SK-N-SH treated with all-trans-retinoic acid at 6 μM for 48 hours (cell line): ENCODE measurements around the gene USP54.

Source experiments
- ATAC-seq: fragments of 200-7000 bp; cut with Tn5 transposase; 3 replicates; pipeline ENCODE4 v1.9.1; 2020; ENCODE audit warnings: mild to moderate bottlenecking, moderate library complexity
- ARNTL ChIP-seq: fragments of 450-650 bp; formaldehyde crosslinking; IDR thresholded peaks from 2 replicates; pipeline ENCODE4 v1.5.0; 2020; ENCODE audit warnings: low read depth, mild to moderate bottlenecking, moderate library complexity, borderline replicate concordance
- BACH2 ChIP-seq: fragments of 250-450 bp; sonication (Bioruptor Pico); IDR thresholded peaks from 2 replicates; pipeline ENCODE4 v1.9.0; 2021; ENCODE audit warnings: mild to moderate bottlenecking, borderline replicate concordance
- ESRRG ChIP-seq: fragments of 250-450 bp; sonication (Bioruptor Pico); IDR thresholded peaks from 2 replicates; pipeline ENCODE4 v1.6.1; 2021; ENCODE audit warnings: mild to moderate bottlenecking
- GLIS3 ChIP-seq: fragments of 250-450 bp; sonication (Bioruptor Pico); IDR thresholded peaks from 2 replicates; pipeline ENCODE4 v1.5.0; 2020; ENCODE audit warnings: mild to moderate bottlenecking, moderate library complexity
- ISL1 ChIP-seq: fragments of 250-450 bp; sonication (Bioruptor Pico); IDR thresholded peaks from 2 replicates; pipeline ENCODE4 v2.1.2; 2022; ENCODE audit warnings: mild to moderate bottlenecking, moderate library complexity
- OSR1 ChIP-seq: fragments of 250-450 bp; sonication (Bioruptor Pico); IDR thresholded peaks from 2 replicates; pipeline ENCODE4 v1.8.0; 2022; ENCODE audit warnings: moderate library complexity, mild to moderate bottlenecking, inconsistent platforms
- POU6F1 ChIP-seq: fragments of 250-450 bp; sonication (Bioruptor Pico); IDR thresholded peaks from 2 replicates; pipeline ENCODE4 v1.8.0; 2021; ENCODE audit warnings: low read depth, mild to moderate bottlenecking, moderate library complexity, borderline replicate concordance
- PPARA ChIP-seq: fragments of 250-450 bp; sonication (Bioruptor Pico); IDR thresholded peaks from 2 replicates; pipeline ENCODE4 v1.5.0; 2020; ENCODE audit warnings: mild to moderate bottlenecking, borderline replicate concordance
- RARB ChIP-seq: fragments of 250-450 bp; sonication (Bioruptor Pico); IDR thresholded peaks from 2 replicates; pipeline ENCODE4 v1.8.0; 2021; ENCODE audit warnings: mild to moderate bottlenecking, moderate library complexity
- SNAI2 ChIP-seq: fragments of 250-450 bp; sonication (Bioruptor Pico); IDR thresholded peaks from 2 replicates; pipeline ENCODE4 v1.5.0; 2020; ENCODE audit warnings: mild to moderate bottlenecking, moderate library complexity
- TCF4 ChIP-seq: fragments of 250-450 bp; sonication (Bioruptor Pico); IDR thresholded peaks from 2 replicates; pipeline ENCODE4 v1.8.0; 2021; ENCODE audit warnings: mild to moderate bottlenecking, moderate library complexity, borderline replicate concordance
- TOX ChIP-seq: fragments of 250-450 bp; sonication (Bioruptor Pico); IDR thresholded peaks from 2 replicates; pipeline ENCODE4 v1.8.0; 2021; ENCODE audit warnings: mild to moderate bottlenecking, moderate library complexity, borderline replicate concordance
- TSHZ2 ChIP-seq: fragments of 250-450 bp; sonication (Bioruptor Pico); IDR thresholded peaks from 2 replicates; pipeline ENCODE4 v1.5.0; 2020; ENCODE audit warnings: mild to moderate bottlenecking, moderate library complexity
- ZC3H10 ChIP-seq: fragments of 250-450 bp; sonication (Bioruptor Pico); IDR thresholded peaks from 2 replicates; pipeline ENCODE4 v1.5.1; 2021; ENCODE audit warnings: mild to moderate bottlenecking, moderate library complexity
- ZFP30 ChIP-seq: fragments of 450-650 bp; formaldehyde crosslinking; IDR thresholded peaks from 2 replicates; pipeline ENCODE4 v1.5.0; 2022; ENCODE audit warnings: mild to moderate bottlenecking, moderate library complexity
- ZNF565 ChIP-seq: fragments of 450-650 bp; formaldehyde crosslinking; conservative IDR thresholded peaks from 2 replicates; pipeline ENCODE4 v1.5.0; 2020; ENCODE audit warnings: low read depth, mild to moderate bottlenecking, moderate library complexity
- ZNF8 ChIP-seq: fragments of 450-650 bp; formaldehyde crosslinking; IDR thresholded peaks from 2 replicates; pipeline ENCODE4 v1.5.0; 2020; ENCODE audit warnings: mild to moderate bottlenecking, moderate library complexity
- TF ChIP-seq, protein P1 (sequence below): fragments of 250-450 bp; sonication (Bioruptor Pico); IDR thresholded peaks from 2 replicates; pipeline ENCODE4 v1.8.0; 2020; ENCODE audit warnings: mild to moderate bottlenecking, moderate library complexity, borderline replicate concordance

The USP54 gene

GRCh38 chr10:73503037-73503436 lies 88.1 kb downstream of the USP54 start:
- TF ChIP-seq OSR1 (CRISPR knock-in tag) (no peak), ESRRG (CRISPR knock-in tag) (no peak), POU6F1 (CRISPR knock-in tag) (no peak), TCF4 (CRISPR knock-in tag) (no peak), ZC3H10 (no peak), ISL1 (CRISPR knock-in tag) (no peak), GLIS3 (CRISPR knock-in tag) (no peak), ZNF565 (CRISPR knock-in tag) (no peak), ZFP30 (CRISPR knock-in tag) (no peak), TSHZ2 (no peak), ARNTL (no peak), TOX (CRISPR knock-in tag) (no peak)
- TF ChIP-seq, protein P1, sequence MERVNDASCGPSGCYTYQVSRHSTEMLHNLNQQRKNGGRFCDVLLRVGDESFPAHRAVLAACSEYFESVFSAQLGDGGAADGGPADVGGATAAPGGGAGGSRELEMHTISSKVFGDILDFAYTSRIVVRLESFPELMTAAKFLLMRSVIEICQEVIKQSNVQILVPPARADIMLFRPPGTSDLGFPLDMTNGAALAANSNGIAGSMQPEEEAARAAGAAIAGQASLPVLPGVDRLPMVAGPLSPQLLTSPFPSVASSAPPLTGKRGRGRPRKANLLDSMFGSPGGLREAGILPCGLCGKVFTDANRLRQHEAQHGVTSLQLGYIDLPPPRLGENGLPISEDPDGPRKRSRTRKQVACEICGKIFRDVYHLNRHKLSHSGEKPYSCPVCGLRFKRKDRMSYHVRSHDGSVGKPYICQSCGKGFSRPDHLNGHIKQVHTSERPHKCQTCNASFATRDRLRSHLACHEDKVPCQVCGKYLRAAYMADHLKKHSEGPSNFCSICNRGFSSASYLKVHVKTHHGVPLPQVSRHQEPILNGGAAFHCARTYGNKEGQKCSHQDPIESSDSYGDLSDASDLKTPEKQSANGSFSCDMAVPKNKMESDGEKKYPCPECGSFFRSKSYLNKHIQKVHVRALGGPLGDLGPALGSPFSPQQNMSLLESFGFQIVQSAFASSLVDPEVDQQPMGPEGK (CRISPR knock-in tag): no peak
- ATAC-seq: no peak

- ATAC-seq: peak; percentile 40; the same call in 1 of the 3 replicates
- TF ChIP-seq RARB (CRISPR knock-in tag): no peak
- no peak for TF ChIP-seq BACH2
- no peak for TF ChIP-seq TOX (CRISPR knock-in tag)
- no peak for TF ChIP-seq ISL1 (CRISPR knock-in tag)
- no peak for TF ChIP-seq GLIS3 (CRISPR knock-in tag)
- no peak for TF ChIP-seq ZFP30 (CRISPR knock-in tag)
- TF ChIP-seq SNAI2: no peak
- TF ChIP-seq ESRRG (CRISPR knock-in tag): no peak
- no peak for TF ChIP-seq ZNF565 (CRISPR knock-in tag)
Observed at GRCh38 chr10:73501651-73502050, 89.5 kb downstream of the USP54 start.

- no peak for TF ChIP-seq BACH2
- TF ChIP-seq GLIS3 (CRISPR knock-in tag): no peak
- no peak for TF ChIP-seq PPARA (CRISPR knock-in tag)
- TF ChIP-seq RARB (CRISPR knock-in tag): no peak
- no peak for TF ChIP-seq ZFP30 (CRISPR knock-in tag)
- no peak for TF ChIP-seq ZNF565 (CRISPR knock-in tag)
- TF ChIP-seq ZC3H10: no peak
- TF ChIP-seq TCF4 (CRISPR knock-in tag): no peak
- TF ChIP-seq OSR1 (CRISPR knock-in tag): no peak
- no peak for TF ChIP-seq ISL1 (CRISPR knock-in tag)
- no peak for TF ChIP-seq ESRRG (CRISPR knock-in tag)
- TF ChIP-seq, protein P1 (CRISPR knock-in tag): no peak
- no peak for TF ChIP-seq ARNTL
- TF ChIP-seq ZNF8: no peak
- ATAC-seq: no peak
Observed at GRCh38 chr10:73497623-73498022, 93.5 kb downstream of the USP54 start.

- TF ChIP-seq OSR1 (CRISPR knock-in tag) (no peak), TSHZ2 (no peak), ARNTL (no peak), ZC3H10 (no peak), BACH2 (no peak)
- ATAC-seq: peak; percentile 87
Observed at GRCh38 chr10:73495884-73496674, 95.1 kb downstream of the USP54 start, which contains the start of gene PPP3CB. Gene PPP3CB (minus strand): TSS chr10:73496024. CDS start chr10:73495889, 135 bp downstream.
